ENCODE data around the gene CFAP157.
A peak's percentile ranks its signal among the peaks of the same experiment; 100 is the strongest.

The CFAP157 gene

DNA sequence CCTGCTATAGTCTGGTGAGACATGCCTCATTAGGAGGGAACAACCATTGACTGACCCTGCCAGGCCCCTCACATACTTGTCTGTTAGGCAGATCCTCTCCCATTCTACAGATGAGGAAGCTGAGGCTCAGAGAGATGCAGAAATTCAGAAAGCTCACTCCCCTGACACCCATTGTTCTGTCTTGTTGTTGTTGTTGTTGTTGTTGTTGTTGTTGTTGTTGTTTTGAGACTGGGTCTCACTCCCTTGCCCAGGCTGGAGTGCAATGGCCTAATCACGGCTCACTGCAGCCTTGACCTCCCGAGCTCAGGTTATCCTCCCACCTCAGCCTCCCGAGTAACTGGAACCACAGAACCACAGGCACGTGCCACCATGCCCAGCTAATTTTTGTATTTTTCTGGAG, 13.1 kb upstream of the CFAP157 start:
- no peak for DNase-seq

DNA sequence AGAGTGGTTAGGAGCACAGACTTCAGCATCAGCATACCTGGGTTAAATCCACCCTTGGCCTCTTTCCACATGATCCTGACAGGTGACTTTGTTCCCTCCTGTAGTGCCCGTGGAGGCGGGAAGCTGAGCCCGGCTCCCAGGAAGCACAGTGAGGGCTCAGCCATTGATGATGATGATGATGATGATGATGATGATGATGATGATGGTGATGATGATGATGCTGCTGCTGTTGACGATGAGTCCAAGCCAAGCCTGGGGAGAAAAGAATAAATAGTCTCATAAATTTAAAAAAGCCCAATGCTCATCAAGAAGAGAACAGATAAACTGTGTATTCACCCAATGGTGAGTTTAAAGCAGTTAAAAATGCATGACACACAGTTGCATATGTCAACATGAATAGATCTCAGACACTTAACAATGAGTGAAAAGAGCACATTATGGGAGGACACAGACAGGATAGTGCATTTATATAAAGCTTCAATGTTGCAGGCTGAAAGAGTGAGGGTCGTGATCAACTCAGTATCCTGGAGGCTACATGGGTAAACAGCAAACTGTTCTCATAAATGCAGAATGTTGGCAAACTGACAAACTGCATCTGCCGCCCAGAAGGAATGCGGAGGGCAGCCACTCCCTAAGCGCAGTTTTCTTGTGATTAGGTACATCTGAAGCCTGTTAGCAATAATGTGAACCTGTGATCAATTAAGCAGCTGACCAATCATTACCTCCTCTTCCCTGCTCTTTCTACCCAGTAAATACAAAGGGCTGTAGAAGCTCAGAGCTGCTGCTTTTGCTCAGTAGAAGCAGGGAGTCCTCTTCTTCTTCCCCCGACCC, 11.7 kb upstream of the CFAP157 start:
- DNase-seq: no peak

DNA sequence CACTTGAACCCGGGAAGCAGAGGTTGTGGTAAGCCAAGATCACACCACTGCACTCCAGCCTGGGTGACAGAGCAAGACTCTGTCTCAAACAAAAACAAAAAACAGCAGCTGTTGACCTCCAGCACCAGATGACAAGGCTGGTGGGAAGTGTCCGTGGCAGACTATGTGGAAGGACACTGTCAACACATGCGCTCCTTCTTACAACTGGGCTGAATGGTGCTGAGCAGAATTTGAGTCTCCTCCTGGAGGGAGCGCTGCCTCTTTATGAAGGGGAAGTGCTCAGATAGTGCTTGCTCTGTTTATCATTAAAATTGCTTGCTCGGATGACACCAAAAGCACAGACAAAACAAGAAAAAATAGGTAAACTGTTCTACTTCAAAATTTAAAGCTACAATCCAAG, 9.2 kb upstream of the CFAP157 start:
- no peak for DNase-seq

DNA sequence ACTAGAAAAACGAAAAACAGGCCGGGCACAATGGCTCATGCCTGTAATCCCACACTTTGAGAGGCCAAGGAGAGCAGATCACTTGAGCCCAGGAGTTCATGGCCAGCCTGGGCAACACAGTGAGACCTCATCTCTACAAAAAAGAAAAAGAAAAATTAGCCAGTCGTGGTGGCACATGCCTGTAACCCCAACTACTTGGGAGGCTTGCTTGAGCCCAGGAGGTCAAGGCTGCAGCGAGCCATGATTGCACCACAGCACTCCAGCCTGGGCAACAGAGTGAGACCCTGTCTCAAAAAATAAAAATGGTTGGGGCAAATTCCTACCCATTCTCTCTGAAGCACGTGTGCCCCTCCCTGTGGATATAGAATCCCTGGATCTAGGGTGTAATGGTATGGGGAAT, 8.4 kb upstream of the CFAP157 start:
- no peak for DNase-seq

DNA sequence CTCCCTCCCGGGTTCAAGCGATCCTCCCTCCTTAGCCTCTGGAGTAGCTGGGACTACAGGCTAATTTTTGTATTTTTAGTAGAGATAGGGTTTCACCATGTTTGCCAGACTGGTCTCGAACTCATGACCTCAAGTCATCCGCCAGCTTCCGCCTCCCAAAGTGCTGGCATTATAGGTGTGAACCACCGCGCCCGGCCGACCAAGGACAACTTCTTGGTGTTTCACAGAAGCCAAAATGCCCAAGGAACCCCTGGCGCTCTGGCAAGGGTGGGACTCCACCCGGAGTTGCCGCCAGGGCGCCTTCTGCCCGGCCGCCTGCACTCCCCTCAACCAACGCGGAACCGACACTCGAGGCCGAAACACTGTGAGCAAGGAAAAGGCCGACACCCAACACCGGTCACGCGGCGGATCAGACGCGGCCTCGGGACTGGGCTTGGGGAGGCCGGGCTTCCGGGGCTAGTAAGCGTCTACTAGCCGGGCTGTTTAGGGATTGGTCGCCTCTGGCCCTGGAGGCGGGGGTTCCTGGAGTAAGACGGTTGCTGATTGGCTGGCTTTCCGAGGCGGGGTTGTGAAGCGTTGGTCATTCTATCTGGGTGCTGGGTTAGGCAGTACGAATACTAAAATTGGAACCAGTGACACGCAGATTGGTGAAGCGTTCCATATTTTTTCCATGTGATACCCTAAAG, 7.7 kb upstream of the CFAP157 start:
- peak; percentile 95 for DNase-seq

DNA sequence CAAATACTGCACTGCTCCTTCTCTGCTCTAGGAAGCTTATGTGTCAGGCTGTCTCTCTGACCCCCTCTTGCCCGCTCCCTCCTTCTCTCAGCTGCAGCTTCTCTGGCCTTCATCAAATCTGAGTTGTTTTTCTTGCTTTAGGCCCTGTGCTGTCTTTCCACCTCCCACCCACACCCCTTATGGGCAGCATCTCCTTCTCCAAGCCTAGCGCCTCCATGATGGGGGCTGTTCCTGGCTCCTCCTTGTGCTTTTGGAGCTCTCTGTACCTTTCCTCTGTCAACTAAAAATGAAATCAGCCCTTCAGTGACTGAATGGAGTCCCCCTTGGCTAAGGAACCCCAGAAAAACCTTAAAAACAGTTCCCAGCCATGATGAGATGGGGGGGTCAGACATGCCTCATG, 6.6 kb upstream of the CFAP157 start:
- no peak for DNase-seq

DNA sequence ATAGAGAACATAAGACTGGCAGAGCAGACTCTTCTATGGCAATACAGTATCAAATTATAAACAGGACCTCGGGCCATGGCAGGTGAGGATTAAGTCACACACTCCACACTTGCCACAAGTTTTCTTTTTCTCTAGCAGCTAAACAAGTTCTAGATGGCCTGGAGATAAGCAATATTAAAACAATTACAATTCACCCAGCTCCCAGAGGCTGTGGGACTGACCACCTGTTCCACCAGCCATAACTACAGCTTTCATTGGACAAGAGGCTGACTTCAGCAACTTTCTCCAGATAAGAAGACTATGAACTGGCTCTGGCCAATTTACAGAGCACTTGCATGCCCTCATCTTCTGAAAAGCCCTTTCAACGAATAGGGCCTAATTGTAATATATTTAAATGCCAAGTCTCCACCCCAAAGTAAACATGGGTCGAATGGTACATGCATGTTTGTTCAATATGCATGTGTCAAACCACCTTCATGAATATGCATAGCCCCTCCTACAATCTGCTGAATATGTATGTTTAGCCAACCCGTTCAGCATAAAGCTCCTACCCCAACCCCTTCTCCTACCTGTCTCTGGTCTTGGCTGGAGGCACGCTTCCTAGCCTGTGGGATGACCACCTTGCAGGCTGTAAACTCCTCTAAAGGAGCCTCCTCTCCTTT, 6.1 kb upstream of the CFAP157 start:
- DNase-seq: no peak

DNA sequence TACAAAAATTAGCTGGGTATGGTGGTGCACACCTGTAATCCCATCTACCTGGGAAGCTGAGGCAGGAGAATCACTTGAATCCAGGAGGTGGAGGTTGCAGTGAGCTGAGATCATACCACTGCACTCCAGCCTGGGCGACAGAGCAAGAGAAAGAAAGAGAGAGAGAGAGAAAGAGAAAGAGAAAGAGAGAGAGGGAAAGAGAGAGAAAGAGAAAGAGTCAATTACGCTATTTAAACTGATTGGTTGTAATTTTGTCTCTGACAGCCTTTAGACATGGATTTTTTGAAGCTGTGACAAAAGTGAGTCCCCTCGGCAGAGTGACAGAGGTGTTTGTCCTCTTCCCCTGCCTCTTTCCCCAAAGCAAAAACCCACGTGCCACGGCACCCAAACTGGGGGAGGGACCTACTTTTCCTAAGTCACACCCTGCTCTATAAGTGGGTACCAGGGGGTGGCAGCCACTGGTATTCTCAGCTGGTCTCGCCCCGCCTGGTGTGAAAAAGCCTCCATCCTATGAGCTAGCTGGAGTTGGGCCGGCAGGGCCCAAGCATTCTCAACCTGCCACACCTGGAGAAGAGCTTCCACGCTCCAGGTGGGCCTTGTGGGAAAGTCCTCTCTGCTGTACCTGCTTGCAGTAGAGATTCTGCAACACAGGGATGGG, 3.4 kb upstream of the CFAP157 start:
- no peak for DNase-seq

DNA sequence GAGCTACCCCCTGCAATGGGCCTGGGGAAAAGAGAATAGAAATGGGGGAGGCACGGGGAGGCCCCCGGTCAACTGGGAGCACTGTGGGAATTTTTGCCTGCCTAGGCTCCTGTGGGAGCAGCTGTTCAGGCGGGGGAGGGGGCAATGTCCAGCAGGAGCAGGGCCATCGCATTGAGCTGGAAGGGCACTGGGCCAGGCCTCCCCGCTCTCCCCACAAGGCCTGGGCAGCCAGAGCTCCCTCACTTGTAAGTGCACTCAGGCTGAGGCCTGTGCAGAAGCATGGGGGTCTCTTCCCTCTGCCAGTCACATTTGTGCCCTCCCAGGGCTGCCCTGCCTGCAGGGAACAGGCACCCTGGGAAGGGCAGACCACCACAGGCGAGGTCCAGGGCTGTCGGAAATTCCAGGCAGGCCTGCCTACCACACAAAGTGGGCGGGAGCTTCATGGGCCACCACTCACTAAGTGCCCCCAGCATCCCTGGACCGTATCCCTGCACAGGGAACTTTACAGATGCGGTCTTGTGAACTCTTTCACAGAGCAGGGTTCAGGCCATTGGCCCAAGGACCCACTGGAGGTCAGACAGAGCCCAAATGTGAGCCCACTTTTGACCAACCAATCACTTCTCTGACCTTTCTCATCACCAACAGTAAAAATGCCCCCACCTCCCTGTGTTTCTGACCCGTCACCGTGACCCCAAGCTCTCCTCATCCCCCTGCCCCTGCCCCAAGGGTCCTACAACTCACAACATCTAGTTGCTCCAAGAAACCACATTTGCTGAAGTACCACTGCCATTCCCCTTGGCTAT, 1.0 kb upstream of the CFAP157 start:
- no peak for DNase-seq

DNA sequence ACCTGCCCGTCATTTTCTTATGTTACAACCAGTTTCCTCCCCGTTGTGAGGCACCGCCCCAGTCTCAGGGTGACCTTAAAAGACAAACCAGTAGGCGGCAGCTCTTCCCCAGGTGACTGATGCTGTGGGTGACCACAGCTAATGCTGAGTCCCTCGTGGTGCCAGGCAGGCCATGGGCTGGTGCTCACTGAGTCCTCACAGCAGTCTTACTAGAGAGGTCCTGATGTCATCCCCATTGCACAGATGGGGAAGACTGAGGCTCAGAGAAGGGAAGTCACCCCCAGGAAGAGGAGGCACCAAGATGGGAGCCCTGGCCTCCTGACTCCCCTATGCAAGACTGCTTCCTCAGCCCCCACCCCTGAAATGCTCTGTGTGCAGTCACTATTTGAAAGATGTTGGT, 978 bp downstream of the CFAP157 start:
- DNase-seq: no peak

DNA sequence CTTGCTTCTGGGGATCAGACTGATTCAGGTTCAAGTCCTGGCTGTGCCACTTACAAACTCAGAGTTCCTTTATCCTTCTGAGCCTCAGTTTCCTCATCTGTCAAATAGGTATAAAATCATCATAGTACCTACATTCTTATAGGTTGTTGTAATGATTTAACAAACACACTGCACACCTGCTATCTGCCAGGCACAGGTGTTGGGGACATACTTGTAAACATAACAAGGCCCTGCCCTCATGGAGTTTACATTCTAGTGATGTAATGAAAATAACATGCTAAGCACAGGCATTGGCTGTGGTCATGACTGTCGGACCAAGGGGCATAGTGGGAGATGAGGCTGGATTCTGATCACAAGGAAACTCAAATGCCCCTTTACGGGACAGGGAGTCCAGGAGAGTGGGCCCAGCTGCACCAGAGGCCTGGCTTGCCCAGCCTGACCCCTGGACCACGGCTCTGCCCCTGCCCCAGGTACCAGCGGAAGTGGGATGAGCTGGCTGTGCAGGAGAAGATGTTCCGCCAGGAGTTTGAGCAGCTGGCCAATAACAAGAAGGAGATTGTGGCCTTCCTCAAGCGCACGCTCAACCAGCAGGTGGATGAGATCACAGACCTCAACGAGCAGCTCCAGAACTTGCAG, 2.3 kb downstream of the CFAP157 start:
- DNase-seq: no peak

DNA sequence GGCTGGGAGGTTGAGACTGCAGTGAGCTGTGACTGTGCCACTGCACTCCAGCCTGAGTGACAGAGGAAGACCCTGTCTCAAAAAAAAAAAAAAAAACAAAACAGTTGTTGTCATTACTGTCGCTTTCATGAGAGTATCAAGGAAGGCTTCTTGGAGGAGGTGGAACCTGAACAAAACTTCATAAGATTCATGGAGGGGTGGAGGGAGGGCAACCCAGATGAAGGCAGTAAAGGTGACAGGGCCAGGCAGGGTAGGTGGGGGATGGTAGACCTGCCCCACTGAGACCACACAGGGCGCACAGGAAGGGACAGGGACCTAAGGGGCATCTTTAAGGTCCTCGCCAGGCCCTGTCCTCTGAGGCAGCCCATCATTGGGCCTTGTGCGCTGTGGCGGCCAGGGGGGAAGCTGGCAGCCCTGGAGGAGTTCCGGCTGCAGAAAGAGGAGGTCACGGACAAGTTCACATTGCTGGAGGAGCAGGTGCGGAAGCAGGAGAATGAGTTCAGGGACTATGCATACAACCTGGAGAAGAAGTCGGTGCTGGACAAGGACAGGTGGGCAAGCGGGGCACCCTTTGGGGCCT, 3.5 kb downstream of the CFAP157 start:
- no peak for DNase-seq

DNA sequence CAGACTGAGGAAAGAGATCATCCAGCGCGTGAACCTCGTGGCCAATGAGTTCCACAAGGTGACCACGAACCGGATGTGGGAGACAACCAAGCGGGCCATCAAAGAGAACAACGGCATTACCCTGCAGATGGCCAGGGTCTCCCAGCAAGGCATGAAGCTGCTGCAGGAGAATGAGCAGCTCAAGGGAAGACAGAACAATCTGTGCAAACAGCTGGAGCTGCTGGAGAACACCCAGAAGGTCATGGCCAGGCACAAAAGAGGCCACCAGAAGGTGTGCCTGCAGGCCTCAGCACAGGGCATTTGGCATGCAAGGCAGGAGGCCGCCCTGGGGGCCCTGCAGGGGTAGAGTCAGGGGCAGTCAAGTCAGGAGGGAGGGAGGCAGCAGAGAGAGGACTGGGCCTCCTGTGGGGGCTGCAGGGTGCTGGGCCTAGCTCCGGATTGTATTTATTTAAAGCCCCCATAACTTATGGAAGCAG, 4.5 kb downstream of the CFAP157 start:
- no peak for DNase-seq

DNA sequence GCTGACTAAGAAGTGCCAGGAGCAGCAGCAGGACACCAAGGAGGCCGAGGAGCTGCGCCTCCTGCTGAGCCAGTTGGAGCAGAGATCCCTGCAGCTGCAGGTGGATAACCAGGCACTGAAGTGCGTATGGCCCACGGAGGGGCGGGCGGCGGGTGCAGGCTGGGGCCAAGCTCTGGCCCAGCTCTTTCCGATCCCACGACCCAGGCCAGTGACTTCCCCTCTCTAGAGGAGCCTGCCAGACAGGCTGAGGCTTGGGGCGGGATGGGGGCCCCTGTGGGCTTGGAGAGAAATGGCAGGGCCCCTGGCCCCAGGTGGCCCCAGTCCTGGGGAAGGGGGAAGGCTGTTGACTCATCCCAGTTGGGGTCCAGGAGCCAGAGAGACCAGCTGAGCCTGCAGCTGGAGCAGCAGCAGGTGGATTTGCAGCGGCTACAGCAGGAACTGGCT, 5.1 kb downstream of the CFAP157 start:
- DNase-seq: no peak

DNA sequence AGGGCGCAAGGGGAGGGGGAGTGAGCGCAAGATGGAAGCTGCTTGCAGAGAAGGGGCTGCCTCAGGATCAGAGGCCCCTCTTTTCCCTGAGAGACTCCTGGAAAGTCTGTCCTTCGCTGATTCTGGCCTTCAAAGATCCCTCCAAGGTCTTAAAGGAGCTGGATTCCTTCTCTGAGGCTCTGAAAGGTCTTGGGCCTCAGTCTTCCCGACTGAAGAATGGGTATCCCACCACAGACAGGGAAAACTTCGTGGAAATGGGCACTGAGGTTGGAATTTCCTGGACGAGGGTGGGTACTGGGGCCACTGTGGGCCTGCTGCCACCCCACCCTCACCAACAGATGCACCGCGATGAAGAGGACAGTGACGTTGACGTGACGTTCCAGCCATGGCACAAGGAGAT, 5.6 kb downstream of the CFAP157 start:
- DNase-seq: no peak

DNA sequence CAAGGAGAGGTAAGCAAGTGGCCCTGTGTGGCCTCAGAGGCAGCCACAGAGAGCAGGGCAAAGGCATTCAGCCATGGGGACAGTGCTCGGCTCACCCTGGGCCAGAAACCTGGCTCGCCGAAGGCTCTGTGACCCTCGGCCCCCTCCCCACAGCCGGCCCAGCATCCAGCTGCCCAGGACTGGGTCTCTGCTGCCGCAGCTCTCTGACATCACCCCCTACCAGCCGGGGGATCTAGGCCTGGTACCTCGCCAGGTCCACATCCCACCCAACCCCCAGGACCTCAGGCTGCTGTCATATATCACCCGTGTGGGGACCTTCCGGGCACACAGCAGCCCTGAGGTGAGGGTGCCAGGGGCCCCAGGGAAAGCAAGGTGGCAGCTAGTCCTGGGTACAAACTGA, 6.1 kb downstream of the CFAP157 start:
- DNase-seq: no peak

DNA sequence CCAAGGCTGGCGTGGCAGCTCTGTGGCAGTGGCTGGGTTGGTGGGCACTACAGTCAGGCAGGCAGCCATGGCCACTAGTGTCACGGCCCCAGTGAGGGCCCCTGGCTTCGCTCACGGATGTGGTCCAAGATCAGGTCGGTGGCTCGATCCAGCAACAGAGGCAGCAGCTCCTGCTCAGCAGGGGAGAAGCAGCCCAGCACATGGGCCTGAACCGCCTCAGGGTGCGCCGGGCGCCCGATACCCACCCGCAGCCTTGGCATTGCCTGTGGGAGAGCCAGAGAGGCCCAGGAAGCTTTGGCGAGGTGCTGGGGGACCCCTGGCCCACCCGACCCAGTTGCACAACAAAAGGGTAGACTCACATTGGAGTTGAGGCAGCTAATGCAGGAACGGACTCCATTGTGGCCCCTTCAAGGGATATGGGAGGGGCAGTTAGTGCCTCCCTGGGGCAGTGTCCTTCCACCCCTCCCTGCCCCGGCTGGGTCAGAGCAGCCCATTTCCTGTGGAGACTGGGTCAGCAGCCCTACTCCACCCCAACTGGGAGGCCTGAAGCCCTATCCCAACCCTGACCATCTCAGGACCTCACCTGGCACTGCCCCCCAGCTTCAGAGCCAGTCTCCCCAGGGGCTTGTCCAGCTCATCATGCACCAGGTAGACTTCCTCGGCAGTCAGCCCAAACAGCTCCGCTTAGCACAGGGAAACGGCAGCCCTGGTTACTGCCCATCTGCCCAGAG, 7.4 kb downstream of the CFAP157 start:
- DNase-seq: no peak

DNA sequence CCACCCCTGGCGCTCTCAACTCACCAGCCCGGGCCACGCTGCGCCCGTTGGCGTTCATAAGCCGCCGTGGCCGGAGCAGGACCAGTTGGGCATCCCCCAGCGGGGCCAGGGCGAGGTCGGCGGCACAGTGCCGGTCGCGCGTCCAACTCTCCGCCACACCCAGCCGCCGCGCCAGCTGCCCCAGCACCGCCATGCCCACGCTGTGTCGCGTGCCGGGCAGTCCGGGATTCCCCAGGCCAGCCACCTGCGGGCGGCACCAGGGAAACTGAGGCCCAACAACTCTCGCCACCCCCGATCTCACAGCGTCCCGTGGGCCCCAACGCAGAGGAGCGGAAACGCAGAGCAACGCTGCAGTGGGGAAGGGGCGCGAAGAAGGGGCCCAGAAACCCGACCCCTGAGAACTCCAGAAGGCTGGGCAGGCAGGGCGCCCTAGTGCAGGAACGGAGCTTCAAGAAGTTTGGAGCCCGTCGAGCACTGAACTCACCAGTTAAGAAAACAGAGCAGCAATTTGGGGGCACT, 8.2 kb downstream of the CFAP157 start:
- DNase-seq: no peak

DNA sequence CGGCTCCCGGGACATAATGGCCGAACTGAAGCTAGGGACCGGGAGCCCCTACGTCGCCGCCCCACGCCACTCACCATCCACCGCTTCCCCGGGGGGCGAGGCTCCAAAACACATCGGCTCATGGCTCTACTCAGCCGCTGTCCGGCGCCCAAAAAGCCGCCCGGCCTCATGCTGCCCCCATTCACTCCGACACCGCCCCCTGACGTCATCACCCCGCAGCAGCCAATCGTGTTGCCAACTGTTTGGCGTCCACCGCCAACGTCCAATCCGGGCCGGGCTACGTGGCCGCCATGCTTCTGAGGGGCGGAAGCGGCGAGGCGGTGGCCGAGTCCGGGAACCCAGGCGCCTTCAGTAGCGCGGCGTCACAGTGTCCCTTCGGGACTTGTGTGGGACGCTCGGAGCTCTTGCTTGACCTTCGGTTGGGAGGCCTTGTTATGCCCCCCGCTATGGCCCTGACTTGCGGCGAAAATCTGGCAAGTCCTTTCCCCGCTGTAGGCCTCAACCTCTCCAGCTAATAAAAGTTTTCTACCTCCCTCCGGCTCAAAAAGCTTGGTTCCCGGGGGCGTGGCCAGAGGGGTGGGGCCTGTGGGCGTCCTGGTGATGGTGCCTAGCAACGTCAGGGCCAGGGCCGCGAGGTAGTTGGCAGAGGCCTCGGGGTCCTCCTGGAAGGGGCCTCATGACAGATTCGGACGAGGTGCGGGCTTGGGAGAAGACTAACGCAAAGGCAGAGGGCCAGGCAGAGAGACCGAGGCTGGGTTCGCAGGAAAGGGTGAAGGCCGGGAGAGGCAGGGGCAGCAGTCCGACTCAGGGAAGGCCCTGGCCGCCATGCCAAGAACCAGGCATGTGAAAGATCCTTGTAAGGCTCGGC, 8.9 kb downstream of the CFAP157 start, which contains the start of the genes PTRH1 and TTC16:
Gene PTRH1, minus strand, starts transcription at position 194 of the 868 bp plus-strand sequence. Its CDS starts 24 bp downstream, at position 170.
Gene TTC16, plus strand, starts transcription at position 610 of the 868 bp plus-strand sequence. Its CDS starts 67 bp downstream, at position 677.
- DNase-seq: peak; percentile 98

All from islet precursor cell (in vitro differentiated cells).